HG03066 (cell line): ENCODE results near the gene GPHN.

Source experiments
- ATAC-seq: cut with Tn5 transposase; IDR thresholded peaks from one replicate; pipeline ENCODE4 v1.9.1; 2021; ENCODE audit warnings: low read depth; ENCODE audit not compliant: unreplicated experiment

Gene GPHN

DNA sequence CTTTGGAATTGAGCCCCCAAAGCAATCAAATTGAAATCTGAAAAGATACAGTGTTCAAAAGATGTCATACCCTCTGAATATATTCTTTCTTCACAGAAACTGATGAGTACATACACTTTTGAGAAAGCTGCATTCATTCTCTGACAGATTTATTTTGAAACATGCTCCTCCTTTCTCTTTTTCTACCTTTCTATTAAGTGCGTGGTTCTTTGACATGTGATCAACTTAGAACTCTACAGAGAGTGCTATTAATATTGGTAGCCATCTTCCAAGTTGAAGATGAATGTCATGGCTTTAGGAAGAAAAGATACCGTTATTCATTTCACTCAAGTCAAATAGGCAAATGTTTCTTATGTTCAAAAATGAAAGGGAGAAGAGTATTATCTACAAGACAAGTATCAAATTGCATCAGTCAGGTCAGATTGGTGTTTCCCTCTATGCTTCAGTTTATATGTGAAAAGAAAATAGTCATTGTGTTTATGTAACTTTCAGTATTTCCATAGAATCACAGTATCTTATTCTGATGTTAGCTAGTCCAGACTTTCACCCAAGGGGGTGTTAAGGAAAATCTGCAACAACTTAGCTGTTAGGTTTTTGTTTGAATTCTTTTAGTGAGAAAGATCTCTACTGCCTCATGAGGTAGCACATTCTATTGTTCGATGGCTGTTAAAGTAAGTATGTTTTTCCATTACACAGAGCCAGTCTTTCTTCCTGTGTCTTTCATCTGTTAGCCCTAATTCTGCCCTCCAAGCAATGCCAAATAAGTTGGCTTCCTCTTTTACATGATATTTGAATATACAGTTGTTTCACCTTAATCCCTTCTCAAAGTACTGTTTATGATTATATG, 625.9 kb downstream of the GPHN start:
- no peak for ATAC-seq

- ATAC-seq = no peak
These were observed 629.9 kb downstream of the GPHN start for GRCh38 chr14:67137744-67138371.

DNA sequence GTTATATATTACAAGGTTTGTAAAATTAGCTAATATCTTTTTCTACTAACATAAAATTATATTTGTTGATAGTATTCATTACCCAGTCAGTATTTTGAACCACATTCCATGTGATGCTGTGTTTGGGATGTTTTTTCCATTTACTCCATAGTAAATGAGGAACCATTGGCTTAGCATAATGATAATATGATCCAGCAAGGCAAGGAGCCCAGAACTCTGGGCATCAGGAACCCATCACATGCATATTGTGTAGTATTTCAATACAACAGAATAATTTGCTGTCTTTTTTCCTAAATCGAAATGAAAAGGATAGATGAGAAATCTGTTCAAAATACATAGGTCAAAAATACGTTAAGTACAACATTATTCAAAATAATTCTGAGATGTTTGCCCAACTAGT, 632.6 kb downstream of the GPHN start:
- ATAC-seq = no peak

- ATAC-seq = no peak
These were observed 633.4 kb downstream of the GPHN start for GRCh38 chr14:67141146-67141900.

DNA sequence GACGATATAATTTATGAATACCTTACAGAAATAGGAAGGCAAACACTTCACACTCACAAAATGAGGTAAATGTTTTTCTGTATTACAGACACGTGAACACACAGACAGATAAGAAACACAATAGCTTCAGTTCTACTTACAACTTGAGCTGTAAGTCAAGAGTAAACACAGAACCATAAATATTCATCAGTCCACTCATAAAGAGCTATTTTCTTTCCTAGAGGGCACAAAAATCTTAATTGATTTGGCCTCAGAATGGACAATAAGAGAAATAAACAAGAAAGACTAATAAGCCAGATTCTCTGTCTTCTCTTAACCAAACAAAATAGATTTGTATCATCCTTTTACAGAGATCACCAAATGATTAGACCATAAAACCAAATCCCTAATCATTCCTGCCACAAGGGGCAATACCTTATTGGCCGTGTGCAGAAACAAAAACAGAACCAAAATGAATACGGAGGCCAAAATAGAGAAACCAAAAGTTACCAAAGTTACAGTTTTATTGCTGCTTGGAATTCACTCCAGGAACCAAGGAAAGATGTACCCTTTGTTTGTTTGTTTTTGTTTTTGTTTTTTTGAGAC, 643.2 kb downstream of the GPHN start:
- no peak for ATAC-seq

DNA sequence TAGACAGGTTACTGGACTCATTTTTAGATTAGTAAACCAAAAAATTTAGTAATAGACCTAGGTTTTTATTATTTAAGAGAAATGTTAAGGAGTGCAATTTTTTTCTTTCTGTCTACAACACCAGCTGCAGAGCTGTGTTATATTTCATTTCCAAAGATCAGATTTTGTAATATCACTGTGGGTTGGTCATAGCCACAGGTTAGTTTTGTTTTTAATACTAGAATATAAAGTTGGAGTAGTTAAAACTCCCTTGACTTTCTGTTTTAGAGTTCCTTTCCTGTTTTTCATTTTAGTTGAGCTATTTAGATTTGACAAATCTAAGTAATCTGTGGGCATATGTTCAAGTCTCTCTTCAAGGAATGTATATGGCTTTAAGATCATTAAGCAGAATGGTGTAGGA, 650.6 kb downstream of the GPHN start:
- no peak for ATAC-seq

DNA sequence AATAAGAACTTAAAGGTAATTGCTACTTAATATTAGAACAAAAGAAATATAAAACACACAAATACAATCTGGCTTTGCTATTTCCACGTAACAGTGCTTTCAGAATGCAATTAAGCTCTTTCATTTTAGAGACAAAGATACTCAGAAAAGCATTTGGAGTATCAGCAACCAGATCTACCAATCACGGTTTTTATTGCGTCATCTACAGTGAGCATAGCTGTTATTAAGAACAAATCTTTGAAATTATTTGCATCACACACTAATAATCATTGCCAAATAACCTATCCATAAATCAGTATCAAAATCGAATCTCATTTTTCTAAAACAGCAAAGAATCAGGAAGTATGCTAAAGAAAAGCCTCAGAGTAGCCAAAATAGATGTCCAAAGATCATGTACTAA, 654.4 kb downstream of the GPHN start:
- ATAC-seq = no peak

DNA sequence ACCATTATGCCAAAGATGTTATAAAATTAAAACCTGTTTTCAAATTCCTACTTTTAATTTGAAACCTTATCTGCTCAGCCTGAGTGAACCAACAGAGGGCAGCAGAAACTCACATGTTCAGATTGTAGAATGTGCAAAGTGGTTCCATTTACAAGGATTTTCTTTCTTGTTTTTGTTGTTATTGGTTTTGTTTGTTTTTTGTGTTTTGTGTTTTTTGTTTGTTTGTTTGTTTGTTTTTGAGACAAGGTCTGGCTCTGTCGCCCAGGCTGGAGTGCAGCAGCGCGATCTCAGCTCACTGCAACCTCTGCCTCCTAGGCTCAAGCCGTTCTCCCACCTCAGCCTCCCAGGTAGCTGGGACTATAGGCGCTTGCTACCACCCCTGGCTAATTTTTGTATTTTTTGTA, 658.5 kb downstream of the GPHN start:
- ATAC-seq = no peak

DNA sequence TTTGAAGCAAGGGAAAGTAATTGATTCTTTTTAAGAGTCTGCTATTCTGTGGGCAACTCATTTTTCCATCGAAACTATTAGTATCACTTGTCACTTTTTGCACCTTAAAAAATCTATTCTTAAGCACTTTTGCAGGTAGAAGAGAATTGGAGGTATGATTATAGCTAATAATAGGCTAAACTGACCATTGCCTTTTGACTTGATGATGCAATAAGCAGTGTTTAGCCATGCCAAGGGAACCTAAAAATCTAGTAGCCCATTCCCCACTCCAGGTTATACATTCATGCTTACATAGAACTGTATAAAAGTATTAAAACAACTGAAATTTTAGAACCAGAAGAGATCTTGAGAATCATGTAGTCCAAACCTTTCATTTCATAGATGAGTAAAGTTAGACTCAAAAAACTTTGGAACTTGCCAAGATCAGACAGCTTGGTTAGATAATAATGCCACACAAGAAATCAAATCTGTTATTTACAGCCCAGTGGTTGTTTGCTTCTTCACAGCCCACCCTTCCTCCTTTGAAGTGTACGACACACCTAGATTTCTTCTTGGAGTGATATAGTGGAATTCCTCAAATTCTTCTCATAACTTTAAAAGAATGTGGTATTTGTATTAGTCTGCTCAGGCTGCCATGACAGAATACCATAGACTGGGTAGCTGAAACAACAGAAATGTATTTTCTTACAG, 659.6 kb downstream of the GPHN start:
- no peak for ATAC-seq

- ATAC-seq = no peak
These were observed 660.1 kb downstream of the GPHN start for GRCh38 chr14:67168110-67168441.

- ATAC-seq = no peak
These were observed 662.7 kb downstream of the GPHN start for GRCh38 chr14:67170660-67171059.

DNA sequence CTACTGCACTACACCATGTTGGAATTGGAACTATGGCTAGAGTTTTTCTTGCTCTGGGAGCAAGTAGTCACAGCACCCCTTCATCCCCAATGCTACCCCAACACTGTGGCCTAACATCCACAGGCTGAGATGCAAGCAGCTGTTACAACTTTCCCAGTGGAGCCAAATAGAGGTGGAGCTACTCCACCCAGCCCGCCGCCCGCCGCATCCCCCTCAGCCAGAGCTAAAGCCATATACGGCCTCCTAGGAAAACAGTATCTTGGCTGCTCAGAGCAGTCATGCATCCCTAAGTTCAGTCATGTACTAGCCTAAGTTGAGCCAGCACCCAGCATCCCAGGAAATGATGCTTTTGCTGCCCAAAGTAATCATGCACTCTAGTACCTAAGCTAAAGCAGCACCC, 664.1 kb downstream of the GPHN start:
- ATAC-seq = no peak

GRCh38 chr14:67172520-67172919, 664.6 kb downstream of the GPHN start:
- no peak for ATAC-seq

DNA sequence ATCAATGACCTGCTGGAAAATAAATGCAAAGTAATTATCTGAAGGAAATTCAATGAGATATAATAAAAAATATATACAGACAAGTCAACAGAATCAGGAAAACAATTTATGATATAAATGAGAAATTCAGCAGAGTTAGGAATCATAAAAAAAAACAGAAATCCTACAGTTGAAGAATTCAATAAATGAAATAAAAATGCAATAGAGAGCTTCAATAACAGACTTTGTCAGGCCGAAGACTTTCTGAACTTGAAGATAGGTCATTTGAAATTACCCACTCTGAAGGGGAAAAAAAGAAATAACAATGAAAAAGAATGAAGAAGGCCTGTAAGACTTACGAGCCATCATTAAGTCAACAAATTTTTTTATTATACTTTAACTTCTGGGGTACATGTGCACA, 665.8 kb downstream of the GPHN start:
- ATAC-seq = no peak

DNA sequence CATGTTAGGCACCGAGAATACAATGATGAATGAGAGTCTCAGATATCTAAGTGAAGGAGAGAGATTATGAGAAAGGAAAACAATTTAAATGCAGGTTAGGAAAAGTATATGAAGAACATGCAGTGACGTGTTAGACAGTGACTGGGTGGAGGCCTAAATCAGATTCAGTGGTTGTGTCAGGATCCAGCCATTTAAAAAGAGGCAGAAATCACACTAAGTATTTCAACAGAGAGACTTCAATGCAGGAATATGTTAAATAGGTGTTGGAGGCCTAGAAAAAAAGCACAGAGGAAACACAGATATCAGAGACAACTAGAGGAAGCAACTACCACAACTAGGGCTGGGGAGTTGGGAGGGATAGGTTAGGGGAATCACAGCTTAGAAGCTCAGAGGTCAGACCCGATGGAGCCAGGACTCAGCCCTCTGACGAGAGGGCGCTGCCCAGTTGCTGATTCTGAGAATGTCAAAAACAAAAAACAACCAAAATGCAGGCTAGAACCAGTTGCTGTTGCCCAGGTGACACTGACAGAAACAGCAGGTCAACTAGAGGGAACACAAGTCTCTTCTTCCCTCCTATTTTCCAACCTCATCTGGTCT, 678.3 kb downstream of the GPHN start:
- ATAC-seq = no peak

DNA sequence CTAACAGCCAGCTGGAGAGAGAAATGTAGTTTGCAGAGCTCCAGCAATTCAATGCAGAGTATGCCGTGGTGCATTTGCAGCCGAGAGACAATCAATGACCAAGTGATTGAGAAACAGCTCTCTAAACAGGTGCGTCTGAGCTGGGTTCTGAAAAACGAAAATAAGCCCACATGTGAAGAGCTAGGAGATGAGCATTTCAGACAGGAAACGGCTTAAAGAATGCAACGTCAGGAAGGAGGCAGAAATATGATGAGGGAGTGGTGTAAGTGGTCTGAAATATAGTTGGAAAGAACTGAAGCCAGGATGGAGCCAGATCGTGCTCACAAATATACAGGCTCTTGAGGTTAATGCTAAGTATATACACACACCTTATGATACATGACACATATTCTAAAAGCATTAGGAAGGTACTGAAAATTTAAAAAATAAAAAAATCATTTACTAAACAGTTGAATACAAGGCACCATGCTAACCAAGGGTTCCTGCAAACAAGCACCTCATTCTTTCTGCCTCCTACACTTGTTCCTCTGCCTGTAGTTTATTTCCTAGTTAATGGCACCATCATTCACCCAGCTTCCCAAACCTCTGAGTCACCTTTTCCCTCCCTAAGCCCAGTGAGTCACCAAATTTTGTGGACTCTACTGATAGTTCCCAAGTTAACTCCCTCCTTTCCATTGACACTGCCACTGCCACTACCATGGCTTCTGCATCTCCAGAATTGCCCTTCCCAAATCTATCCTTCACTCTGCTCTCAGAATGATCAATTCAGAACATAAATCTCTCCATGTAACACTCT, 679.0 kb downstream of the GPHN start:
- ATAC-seq = no peak

DNA sequence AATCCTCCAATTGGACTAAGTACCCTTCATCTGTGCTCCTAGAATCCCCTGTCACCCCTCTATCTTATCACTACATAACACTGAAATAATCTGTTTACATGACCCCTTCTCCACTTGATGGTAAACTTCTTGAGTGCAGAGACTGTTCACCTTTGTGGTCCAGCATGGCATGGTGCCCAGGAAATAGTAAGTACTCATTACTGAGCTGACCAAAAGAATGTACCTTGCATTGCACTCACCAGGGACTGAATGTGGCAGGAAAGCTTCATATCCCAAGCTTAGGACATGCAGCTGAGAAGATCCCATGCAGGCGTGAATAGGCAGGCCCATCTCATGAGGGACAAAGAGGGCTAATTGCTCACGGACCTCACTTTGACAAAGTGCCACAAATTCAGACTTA, 679.9 kb downstream of the GPHN start:
- ATAC-seq = no peak

GRCh38 chr14:67188326-67188725, 680.4 kb downstream of the GPHN start:
- ATAC-seq = no peak

DNA sequence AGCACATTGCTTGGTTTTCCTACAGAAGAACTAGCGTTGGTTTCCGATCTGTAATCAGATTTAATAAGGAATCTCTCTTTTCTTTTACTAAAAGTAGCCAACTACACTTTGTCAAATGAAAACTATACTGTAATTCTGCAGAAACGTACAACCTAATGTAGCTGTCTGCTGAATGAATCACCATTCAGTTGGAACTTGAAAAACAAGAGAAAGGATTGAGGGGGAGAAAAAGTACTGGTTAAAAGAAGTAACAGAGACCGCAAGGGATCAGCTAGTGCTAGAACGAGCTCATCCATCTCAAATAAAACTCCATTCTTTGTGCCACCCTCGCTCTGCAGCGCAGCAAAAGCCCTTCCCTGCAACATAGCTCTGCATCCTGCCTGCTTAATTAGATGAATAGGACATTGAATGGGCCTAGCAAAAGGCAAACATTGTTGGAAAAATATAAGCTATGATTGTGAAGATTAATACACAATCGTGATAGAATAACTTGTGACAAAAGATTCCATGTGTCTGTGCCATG, 683.9 kb downstream of the GPHN start:
- no peak for ATAC-seq
